NK-92 (cell line): ENCODE data around the gene TRMT1.
"Not testable (repeated sequence)": the region's sequence is repeated elsewhere in the genome, so short reads cannot be mapped to it uniquely, and the experiment has no call there.

Source experiments
- DNase-seq: peaks from one replicate; lab custom pipeline; 2025; ENCODE audit not compliant: unreplicated experiment; lab: John Stamatoyannopoulos, UW

The TRMT1 gene

GRCh38 chr19:13116282-13117175 lies at the start of gene TRMT1:
TSS of gene TRMT1 (minus strand) at chr19:13116740. CDS start at chr19:13116399, 341 bp downstream.
- no peak for DNase-seq

- DNase-seq, result not testable (repeated sequence)
Observed at GRCh38 chr19:13166151-13166550, 49.6 kb upstream of the TRMT1 start.

GRCh38 chr19:13165162-13165997 lies 48.8 kb upstream of the TRMT1 start:
- no peak for DNase-seq

- DNase-seq, result no peak
Observed at GRCh38 chr19:13164343-13165161, 48.0 kb upstream of the TRMT1 start.

GRCh38 chr19:13163609-13164342 lies 47.2 kb upstream of the TRMT1 start:
- no peak for DNase-seq

GRCh38 chr19:13162724-13163608 lies 46.4 kb upstream of the TRMT1 start:
- no peak for DNase-seq

GRCh38 chr19:13160557-13160956 lies 44.0 kb upstream of the TRMT1 start:
- no peak for DNase-seq

GRCh38 chr19:13159713-13160112 lies 43.2 kb upstream of the TRMT1 start:
- no peak for DNase-seq

GRCh38 chr19:13155472-13156359 lies 39.2 kb upstream of the TRMT1 start:
- DNase-seq, result no peak

- no peak for DNase-seq
Observed at GRCh38 chr19:13154911-13155471, 38.5 kb upstream of the TRMT1 start.

- DNase-seq, result no peak
Observed at GRCh38 chr19:13154241-13154778, 37.8 kb upstream of the TRMT1 start.

- no peak for DNase-seq
Observed at GRCh38 chr19:13153569-13154240, 37.2 kb upstream of the TRMT1 start.

- peak; percentile 67 for DNase-seq
Observed at GRCh38 chr19:13152974-13153568, 36.5 kb upstream of the TRMT1 start.

- no peak for DNase-seq
Observed at GRCh38 chr19:13152356-13152973, 35.9 kb upstream of the TRMT1 start.

- peak; percentile 87 for DNase-seq
Observed at GRCh38 chr19:13151605-13152355, 35.2 kb upstream of the TRMT1 start.
